Osteoblast (primary cell): ENCODE results near the gene LASP1. TPM values are rescaled to one million over a fixed set of nuclear protein-coding genes. Genes with fewer than 3 reads are reported as not detected.
A peak's percentile ranks its signal among the peaks of the same experiment; 100 is the strongest.

ENCODE experiments used
- DNase-seq: peaks from one replicate; pipeline ENCODE4 v3.0.0; 2011; ENCODE audit warnings: low spot score, mixed read lengths; ENCODE audit not compliant: insufficient read length; ENCODE audit errors: missing footprints
- H2AFZ ChIP-seq: 2 replicates; pipeline ENCODE4 v1.6.0; 2011; ENCODE audit warnings: mild to moderate bottlenecking, low read length
- H3K27ac ChIP-seq: 2 replicates; pipeline ENCODE4 v1.5.1; 2011; ENCODE audit warnings: mild to moderate bottlenecking, low read depth, low read length, moderate library complexity
- H3K27me3 ChIP-seq: 2 replicates; pipeline ENCODE4 v1.6.0; 2012; ENCODE audit warnings: mild to moderate bottlenecking, control low read depth, inconsistent platforms, low read length, moderate library complexity; ENCODE audit not compliant: insufficient read depth
- H3K36me3 ChIP-seq: 2 replicates; pipeline ENCODE4 v1.5.1; 2011; ENCODE audit warnings: mild to moderate bottlenecking, low read length, control low read depth, moderate library complexity; ENCODE audit not compliant: insufficient read depth
- H3K4me1 ChIP-seq: 2 replicates; pipeline ENCODE4 v1.5.1; 2011; ENCODE audit warnings: mild to moderate bottlenecking, low read length, control low read depth, moderate library complexity; ENCODE audit not compliant: insufficient read depth
- H3K4me2 ChIP-seq: 2 replicates; pipeline ENCODE4 v1.6.0; 2011; ENCODE audit warnings: mild to moderate bottlenecking, low read length; ENCODE audit not compliant: insufficient read depth
- H3K4me3 ChIP-seq: fragments of 200-600 bp; sonication (generic); 3 replicates; pipeline ENCODE4 v1.5.1; 2012; ENCODE audit warnings: mild to moderate bottlenecking, low read length, inconsistent platforms; ENCODE audit not compliant: insufficient read depth
- H3K79me2 ChIP-seq: 2 replicates; pipeline ENCODE4 v1.6.0; 2012; ENCODE audit warnings: mild to moderate bottlenecking, low read length, control low read depth, inconsistent platforms; ENCODE audit not compliant: insufficient read depth
- H3K9me3 ChIP-seq: 2 replicates; pipeline ENCODE4 v1.5.1; 2011; ENCODE audit warnings: low read depth, low read length, control low read depth
- H4K20me1 ChIP-seq: 2 replicates; pipeline ENCODE4 v1.6.0; 2012; ENCODE audit warnings: mild to moderate bottlenecking, low read length, control low read depth; ENCODE audit not compliant: insufficient read depth
- CTCF ChIP-seq: IDR thresholded peaks from 2 replicates; pipeline ENCODE4 v1.5.1; 2011; ENCODE audit warnings: mild to moderate bottlenecking, low read depth, low read length, moderate library complexity; ENCODE audit errors: extremely low read depth
- total RNA-seq: library from RNA; depleted of rRNA; stranded (reverse); fragments of >200 nt; gene quantifications from 2 replicates; pipeline ENCODE4 v1.2.3, GENCODE V29; 2012

LASP1 gene
- total RNA-seq, 1 donor = 228 TPM

DNA sequence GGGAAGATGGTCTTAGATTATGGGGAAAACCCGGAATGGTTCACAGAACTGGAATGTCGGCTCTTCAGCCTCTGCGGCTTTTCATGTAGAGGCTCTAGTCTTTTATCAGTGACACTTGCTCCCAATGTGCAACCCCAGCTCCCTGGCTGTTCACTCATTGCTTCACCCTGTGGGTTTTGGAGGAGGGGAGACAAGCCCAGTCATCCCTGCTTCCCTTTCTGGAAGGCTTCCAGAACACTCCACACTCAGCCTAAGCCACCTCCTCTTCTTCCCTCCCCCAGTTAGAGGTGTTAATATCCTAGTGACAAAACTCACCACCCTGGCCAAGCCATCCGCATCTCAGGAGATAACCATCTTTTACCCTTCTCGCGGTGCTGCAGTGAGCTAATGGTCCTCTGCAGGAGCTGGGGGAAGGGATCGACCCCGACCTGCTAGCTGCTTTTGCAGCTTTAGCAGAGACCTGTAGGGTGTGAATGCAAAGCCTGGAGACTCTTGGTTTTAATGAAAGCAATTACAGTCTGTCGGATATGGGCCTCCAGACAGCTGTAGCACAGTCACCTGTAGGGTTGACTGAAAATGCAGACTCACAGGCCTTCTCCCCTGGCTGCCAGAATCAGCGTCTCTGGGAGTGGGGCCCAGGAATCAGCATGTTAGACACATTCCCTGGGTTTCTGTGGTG, 31.3 kb downstream of the LASP1 start:
- Histone ChIP-seq H3K4me2 (peak overlapping the region; percentile 49), H3K4me3 (peak overlapping the region; percentile 13), H2AFZ (no peak overlapping the region), H3K4me1 (peaks cover 50% of the 10 kb centered on the region), H4K20me1 (peaks cover 75% of the 10 kb centered on the region), H3K79me2 (peaks cover 81% of the 10 kb centered on the region), H3K27me3 (no peaks in the 10 kb centered on the region), H3K27ac (peak overlapping the region; percentile 43), H3K36me3 (peaks cover 76% of the 10 kb centered on the region), H3K9me3 (no peaks in the 10 kb centered on the region)
- TF ChIP-seq CTCF = no peak
- DNase-seq = peak; percentile 99

- Histone ChIP-seq H3K27me3 (no peaks in the 10 kb centered on the region), H4K20me1 (peaks cover 75% of the 10 kb centered on the region), H3K27ac (no peak overlapping the region), H3K4me3 (no peak overlapping the region), H3K36me3 (peaks cover 76% of the 10 kb centered on the region), H3K4me2 (no peak overlapping the region), H2AFZ (no peak overlapping the region), H3K9me3 (no peaks in the 10 kb centered on the region), H3K4me1 (peaks cover 30% of the 10 kb centered on the region), H3K79me2 (peaks cover 81% of the 10 kb centered on the region)
- no peak for DNase-seq
- no peak for TF ChIP-seq CTCF
Observed at GRCh38 chr17:38903404-38903803, 33.5 kb downstream of the LASP1 start.

- Histone ChIP-seq H3K4me1 (peaks cover 16% of the 10 kb centered on the region), H3K4me2 (no peak overlapping the region), H3K27me3 (no peaks in the 10 kb centered on the region), H3K9me3 (no peaks in the 10 kb centered on the region), H3K27ac (no peak overlapping the region), H3K36me3 (peaks cover 76% of the 10 kb centered on the region), H3K4me3 (no peak overlapping the region), H4K20me1 (peaks cover 76% of the 10 kb centered on the region), H3K79me2 (peaks cover 84% of the 10 kb centered on the region), H2AFZ (no peak overlapping the region)
- no peak for TF ChIP-seq CTCF
- no peak for DNase-seq
Observed at GRCh38 chr17:38904892-38905291, 35.0 kb downstream of the LASP1 start.

GRCh38 chr17:38905375-38905774, 35.5 kb downstream of the LASP1 start:
- Histone ChIP-seq H3K79me2 (peaks cover 88% of the 10 kb centered on the region), H3K4me1 (peaks cover 11% of the 10 kb centered on the region), H4K20me1 (peaks cover 81% of the 10 kb centered on the region), H3K4me2 (no peak overlapping the region), H2AFZ (no peak overlapping the region), H3K27me3 (no peaks in the 10 kb centered on the region), H3K27ac (no peak overlapping the region), H3K36me3 (peaks cover 81% of the 10 kb centered on the region), H3K9me3 (no peaks in the 10 kb centered on the region), H3K4me3 (no peak overlapping the region)
- TF ChIP-seq CTCF = no peak
- no peak for DNase-seq
